DOHH2 (cell line): ENCODE results near the gene C10orf62.

Experiments
- H3F3A ChIP-seq: fragments of 200-600 bp; sonication (generic), shearing (Covaris generic); 2 replicates; pipeline ENCODE4 v1.6.0; 2016; ENCODE audit warnings: antibody characterized with exemption, mild to moderate bottlenecking; ENCODE audit not compliant: control insufficient read depth, insufficient read depth
- H3K27ac ChIP-seq: fragments of 200-600 bp; sonication (generic); 2 replicates; pipeline ENCODE4 v1.5.1; 2014; ENCODE audit warnings: low read depth, mild to moderate bottlenecking, low read length, moderate library complexity
- H3K27me3 ChIP-seq: fragments of 200-600 bp; sonication (generic); 2 replicates; pipeline ENCODE4 v1.6.1; 2014; ENCODE audit warnings: mild to moderate bottlenecking, low read length, mixed read lengths; ENCODE audit not compliant: control insufficient read depth
- H3K36me3 ChIP-seq: fragments of 200-600 bp; sonication (generic); 2 replicates; pipeline ENCODE4 v1.6.1; 2014; ENCODE audit warnings: mild to moderate bottlenecking, low read length, moderate library complexity, mixed read lengths; ENCODE audit not compliant: control insufficient read depth
- H3K4me1 ChIP-seq: fragments of 200-600 bp; sonication (generic); 2 replicates; pipeline ENCODE4 v1.6.1; 2014; ENCODE audit warnings: mild to moderate bottlenecking, low read length, mixed read lengths; ENCODE audit not compliant: control insufficient read depth
- H3K4me2 ChIP-seq: fragments of 200-600 bp; sonication (generic); 2 replicates; pipeline ENCODE4 v1.6.0; 2014; ENCODE audit warnings: mild to moderate bottlenecking, low read length, moderate library complexity
- H3K4me3 ChIP-seq: fragments of 200-600 bp; sonication (generic); 2 replicates; pipeline ENCODE4 v1.5.1; 2014; ENCODE audit warnings: mild to moderate bottlenecking, low read length, mixed read lengths
- H3K79me2 ChIP-seq: fragments of 200-600 bp; sonication (generic); 2 replicates; pipeline ENCODE4 v1.6.1; 2014; ENCODE audit warnings: mild to moderate bottlenecking, low read length, mixed read lengths; ENCODE audit not compliant: control insufficient read depth
- H3K9me2 ChIP-seq: fragments of 200-600 bp; sonication (generic); replicated peaks from 2 replicates; pipeline ENCODE4 v1.6.1; 2014; ENCODE audit warnings: mild to moderate bottlenecking, low read length, mixed read lengths; ENCODE audit not compliant: control insufficient read depth
- H3K9me3 ChIP-seq: fragments of 200-600 bp; sonication (generic); 2 replicates; pipeline ENCODE4 v1.6.1; 2014; ENCODE audit warnings: antibody characterized with exemption, low read length, mixed read lengths; ENCODE audit not compliant: control insufficient read depth, insufficient read depth
- H4K20me1 ChIP-seq: fragments of 200-600 bp; sonication (generic); 2 replicates; pipeline ENCODE4 v1.6.0; 2014; ENCODE audit warnings: low read depth, mild to moderate bottlenecking, antibody characterized with exemption, low read length, moderate library complexity; ENCODE audit not compliant: control insufficient read depth, insufficient read depth
- EZH2phosphoT487 ChIP-seq: fragments of 200-600 bp; sonication (generic); IDR thresholded peaks from 2 replicates; pipeline ENCODE4 v1.6.1; 2017; ENCODE audit warnings: borderline replicate concordance, mild to moderate bottlenecking, antibody characterized with exemption, low read length, moderate library complexity, mixed read lengths
- TF ChIP-seq, protein P1 (sequence below): fragments of 200-600 bp; sonication (generic); IDR thresholded peaks from one replicate; pipeline ENCODE4 v1.5.1; 2014; ENCODE audit warnings: antibody characterized with exemption, mild to moderate bottlenecking, low read depth, low read length; ENCODE audit not compliant: poor library complexity, severe bottlenecking

The C10orf62 gene

DNA sequence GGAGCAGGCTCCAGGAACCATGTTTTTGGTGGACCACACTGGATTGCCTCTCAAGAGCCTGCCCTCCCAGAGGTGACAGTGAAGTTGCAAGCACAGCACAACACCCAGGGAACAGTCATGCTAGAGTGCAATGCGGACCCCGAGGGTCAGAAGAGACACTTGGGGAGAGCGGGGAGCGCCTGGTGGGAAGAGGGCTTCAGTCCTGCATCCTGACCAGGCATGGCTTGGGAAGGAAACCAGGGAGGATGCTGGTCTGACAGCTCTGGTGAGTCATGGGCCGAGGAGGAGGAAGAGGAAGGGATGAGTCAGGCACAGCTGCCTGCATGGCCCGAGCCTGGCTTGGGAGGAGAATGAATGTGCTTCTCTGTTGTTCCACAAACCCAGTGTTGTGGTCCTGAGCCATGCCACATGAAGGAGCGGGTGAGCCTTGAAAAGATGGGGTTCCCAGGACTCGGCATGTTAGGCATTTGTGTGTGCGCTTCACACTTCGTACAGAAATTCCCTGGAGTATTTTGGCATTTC is 46.4 kb upstream of the C10orf62 start:
- Histone ChIP-seq H3K4me3 (no peak overlapping the region), H3F3A (no peaks in the 10 kb centered on the region), H3K4me2 (no peak overlapping the region)

GRCh38 chr10:97546456-97547270 is 42.9 kb upstream of the C10orf62 start:
- Histone ChIP-seq H3K4me2 (no peak overlapping the region), H3K9me2 (no peaks in the 10 kb centered on the region), H3F3A (no peaks in the 10 kb centered on the region), H3K27me3 (peaks cover 11% of the 10 kb centered on the region), H3K4me3 (no peak overlapping the region), H4K20me1 (no peaks in the 10 kb centered on the region), H3K4me1 (no peaks in the 10 kb centered on the region), H3K79me2 (no peaks in the 10 kb centered on the region), H3K36me3 (no peaks in the 10 kb centered on the region), H3K9me3 (no peaks in the 10 kb centered on the region), H3K27ac (no peak overlapping the region)
- no peak for TF ChIP-seq EZH2phosphoT487
- TF ChIP-seq, protein P1, sequence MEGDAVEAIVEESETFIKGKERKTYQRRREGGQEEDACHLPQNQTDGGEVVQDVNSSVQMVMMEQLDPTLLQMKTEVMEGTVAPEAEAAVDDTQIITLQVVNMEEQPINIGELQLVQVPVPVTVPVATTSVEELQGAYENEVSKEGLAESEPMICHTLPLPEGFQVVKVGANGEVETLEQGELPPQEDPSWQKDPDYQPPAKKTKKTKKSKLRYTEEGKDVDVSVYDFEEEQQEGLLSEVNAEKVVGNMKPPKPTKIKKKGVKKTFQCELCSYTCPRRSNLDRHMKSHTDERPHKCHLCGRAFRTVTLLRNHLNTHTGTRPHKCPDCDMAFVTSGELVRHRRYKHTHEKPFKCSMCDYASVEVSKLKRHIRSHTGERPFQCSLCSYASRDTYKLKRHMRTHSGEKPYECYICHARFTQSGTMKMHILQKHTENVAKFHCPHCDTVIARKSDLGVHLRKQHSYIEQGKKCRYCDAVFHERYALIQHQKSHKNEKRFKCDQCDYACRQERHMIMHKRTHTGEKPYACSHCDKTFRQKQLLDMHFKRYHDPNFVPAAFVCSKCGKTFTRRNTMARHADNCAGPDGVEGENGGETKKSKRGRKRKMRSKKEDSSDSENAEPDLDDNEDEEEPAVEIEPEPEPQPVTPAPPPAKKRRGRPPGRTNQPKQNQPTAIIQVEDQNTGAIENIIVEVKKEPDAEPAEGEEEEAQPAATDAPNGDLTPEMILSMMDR, result no peak

More for the DNA sequence above, 46.4 kb upstream of the C10orf62 start:
- H3K27ac ChIP-seq, result no peak overlapping the region
- H3K36me3 ChIP-seq, result no peaks in the 10 kb centered on the region
- H3K79me2 ChIP-seq, result no peaks in the 10 kb centered on the region
- H3K27me3 ChIP-seq, result peaks cover 11% of the 10 kb centered on the region
- no peaks in the 10 kb centered on the region for H3K4me1 ChIP-seq
- H3K9me2 ChIP-seq, result no peaks in the 10 kb centered on the region
- 0 out of 2 replicates have a peak, but pooled peaks cover 3% of the 10 kb centered on the region for H4K20me1 ChIP-seq
- H3K9me3 ChIP-seq, result no peaks in the 10 kb centered on the region
- TF ChIP-seq, protein P1, result no peak
- no peak for TF ChIP-seq EZH2phosphoT487

DNA sequence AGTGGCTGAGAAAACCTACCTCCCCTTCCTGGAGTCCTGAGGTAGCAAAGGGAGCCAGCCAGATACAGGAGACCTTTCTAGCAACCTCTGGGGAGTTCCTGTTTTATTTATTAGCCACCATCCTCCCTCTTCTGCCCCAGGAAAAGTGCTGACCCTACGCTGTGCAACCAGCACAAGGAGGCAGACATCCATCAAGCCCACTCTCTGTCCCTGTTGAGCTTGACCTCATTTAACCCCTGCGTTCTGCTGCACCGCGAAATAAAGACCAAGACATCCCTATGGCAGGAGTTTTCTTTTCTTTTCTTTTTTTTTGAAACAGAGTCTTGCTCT is 42.3 kb upstream of the C10orf62 start:
- H3F3A ChIP-seq, result no peaks in the 10 kb centered on the region
- no peaks in the 10 kb centered on the region for H3K79me2 ChIP-seq
- H3K4me1 ChIP-seq, result no peaks in the 10 kb centered on the region
- no peaks in the 10 kb centered on the region for H4K20me1 ChIP-seq
- H3K9me3 ChIP-seq, result no peaks in the 10 kb centered on the region
- H3K9me2 ChIP-seq, result no peaks in the 10 kb centered on the region
- H3K27me3 ChIP-seq, result peaks cover 11% of the 10 kb centered on the region
- TF ChIP-seq, protein P1, result no peak
- no peak for TF ChIP-seq EZH2phosphoT487
- no peaks in the 10 kb centered on the region for H3K36me3 ChIP-seq
- no peak overlapping the region for H3K4me3 ChIP-seq
- H3K27ac ChIP-seq, result no peak overlapping the region
- H3K4me2 ChIP-seq, result no peak overlapping the region
